ENCODE data around the gene APOL3.
"Not testable (repeated sequence)": the region's sequence is repeated elsewhere in the genome, so short reads cannot be mapped to it uniquely, and the experiment has no call there.

The APOL3 gene

GRCh38 chr22:36145881-36146280 lies 14.7 kb downstream of the APOL3 start:
- TF ChIP-seq CTCF (IDR thresholded peaks at IDR 0.05; ENCODE audit: control insufficient read depth, extremely low read depth, insufficient read depth): no peak
- no peak overlapping the region for H3K4me3 ChIP-seq (ENCODE audit: low read depth, low read length)

DNA sequence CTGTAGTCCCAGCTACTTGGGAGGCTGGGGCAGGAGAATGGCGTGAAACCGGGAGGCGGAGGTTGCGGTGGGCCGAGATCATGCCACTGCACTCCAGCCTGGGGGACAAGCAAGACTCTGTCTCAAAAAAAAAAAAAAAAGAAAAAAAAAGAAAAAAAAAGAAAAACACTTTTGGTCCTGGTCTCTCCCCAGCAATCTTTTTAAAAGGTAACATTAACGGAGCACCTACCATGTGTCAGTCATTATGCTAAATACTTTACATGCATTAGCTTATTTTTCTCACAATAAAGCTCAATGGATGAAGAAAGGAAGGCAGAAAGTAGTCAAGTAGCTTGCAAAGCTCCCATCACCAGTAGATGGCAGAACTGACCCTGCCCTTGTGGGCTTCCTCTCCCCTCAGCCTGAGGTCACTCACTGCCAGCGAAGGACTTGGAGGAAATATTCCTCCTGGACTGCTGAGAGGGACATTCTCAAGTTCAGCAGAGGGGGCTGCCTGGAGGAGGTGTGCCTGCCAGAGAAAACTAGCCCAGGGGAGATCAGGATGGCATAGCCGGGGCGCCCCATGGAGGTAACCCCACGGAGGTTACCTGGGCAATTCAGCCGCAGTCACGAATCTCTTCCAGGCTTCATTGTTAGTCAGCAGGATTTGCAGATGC lies 15.5 kb downstream of the APOL3 start:
- no peak overlapping the region for H3K4me3 ChIP-seq (ENCODE audit: low read depth, low read length)
- TF ChIP-seq CTCF (IDR thresholded peaks at IDR 0.05; ENCODE audit: control insufficient read depth, extremely low read depth, insufficient read depth): peak; percentile 77
- no peak for DNase-seq (ENCODE audit: low read depth)

More at GRCh38 chr22:36145881-36146280, 14.7 kb downstream of the APOL3 start:
- DNase-seq (ENCODE audit: low read depth): no peak

GRCh38 chr22:36143956-36144355 lies 16.6 kb downstream of the APOL3 start:
- H3K4me3 ChIP-seq (ENCODE audit: low read depth, low read length): no peak overlapping the region
- no peak for TF ChIP-seq CTCF (IDR thresholded peaks at IDR 0.05; ENCODE audit: control insufficient read depth, extremely low read depth, insufficient read depth)
- no peak for DNase-seq (ENCODE audit: low read depth)

GRCh38 chr22:36143066-36143815 lies 17.3 kb downstream of the APOL3 start:
- H3K4me3 ChIP-seq (ENCODE audit: low read depth, low read length): no peak overlapping the region
- DNase-seq (ENCODE audit: low read depth): no peak
- no peak for TF ChIP-seq CTCF (IDR thresholded peaks at IDR 0.05; ENCODE audit: control insufficient read depth, extremely low read depth, insufficient read depth)

DNA sequence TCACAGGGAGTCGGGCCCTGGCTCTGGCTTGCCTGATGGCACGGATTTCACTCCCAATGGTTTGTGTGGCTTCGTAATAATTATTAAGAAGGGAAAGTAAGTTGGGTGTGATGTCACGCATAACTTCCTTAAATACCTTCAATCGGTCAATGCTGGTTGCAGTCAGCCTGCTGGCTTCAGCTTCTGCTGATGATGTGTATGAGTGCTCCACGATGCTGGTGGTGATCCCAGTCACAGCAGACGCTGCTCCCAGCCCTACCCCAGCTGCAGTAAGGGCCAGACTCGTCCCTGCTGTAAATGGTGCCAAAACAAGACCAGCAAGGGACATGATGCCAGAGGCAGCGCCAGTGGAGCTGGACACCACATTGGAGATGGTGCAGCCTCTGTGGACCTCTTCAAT lies 19.1 kb downstream of the APOL3 start:
- no peak overlapping the region for H3K4me3 ChIP-seq (ENCODE audit: low read depth, low read length)
- no peak for TF ChIP-seq CTCF (IDR thresholded peaks at IDR 0.05; ENCODE audit: control insufficient read depth, extremely low read depth, insufficient read depth)
- no peak for DNase-seq (ENCODE audit: low read depth)

- DNase-seq (ENCODE audit: low read depth); H3K4me3 ChIP-seq (ENCODE audit: low read depth, low read length): not testable (repeated sequence)
Observed at GRCh38 chr22:36138709-36139108, 21.8 kb downstream of the APOL3 start.

DNA sequence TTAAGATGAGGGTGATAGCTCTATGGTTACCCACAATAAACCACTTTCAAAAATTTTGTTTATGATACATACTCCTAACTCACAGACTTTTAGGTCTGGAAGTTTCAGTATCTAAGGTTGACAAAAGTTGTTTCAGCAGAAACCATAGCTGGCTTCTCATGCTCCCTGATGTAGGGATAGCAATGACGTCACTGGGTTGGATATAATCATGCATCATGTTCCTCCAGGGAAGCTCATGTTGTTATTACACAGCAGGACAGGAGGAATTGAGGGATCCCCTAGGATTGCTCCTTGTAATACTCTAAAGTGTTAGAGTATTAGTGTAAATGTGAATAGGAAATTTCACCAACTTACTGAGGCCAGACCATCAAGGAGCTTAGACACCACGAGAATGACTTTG lies 23.6 kb downstream of the APOL3 start:
- H3K4me3 ChIP-seq (ENCODE audit: low read depth, low read length): no peak overlapping the region
- no peak for TF ChIP-seq CTCF (IDR thresholded peaks at IDR 0.05; ENCODE audit: control insufficient read depth, extremely low read depth, insufficient read depth)
- DNase-seq (ENCODE audit: low read depth): no peak
